ENCODE results near the gene FCRL5.

GRCh38 chr1:157487504-157487903, 64.8 kb downstream of the FCRL5 start:
- no peak for TF ChIP-seq CTCF (IDR thresholded peaks at IDR 0.05; ENCODE audit: poor library complexity)
- no peak for TF ChIP-seq EZH2phosphoT487 (IDR thresholded peaks at IDR 0.05; ENCODE audit: low read depth, severe bottlenecking, unreplicated experiment)
- TF ChIP-seq EZH2 (IDR thresholded peaks at IDR 0.05; ENCODE audit: borderline replicate concordance) = no peak
